Measurements from ENCODE around the gene CTXND2.
A peak's percentile ranks its signal among the peaks of the same experiment; 100 is the strongest.

The CTXND2 gene

DNA sequence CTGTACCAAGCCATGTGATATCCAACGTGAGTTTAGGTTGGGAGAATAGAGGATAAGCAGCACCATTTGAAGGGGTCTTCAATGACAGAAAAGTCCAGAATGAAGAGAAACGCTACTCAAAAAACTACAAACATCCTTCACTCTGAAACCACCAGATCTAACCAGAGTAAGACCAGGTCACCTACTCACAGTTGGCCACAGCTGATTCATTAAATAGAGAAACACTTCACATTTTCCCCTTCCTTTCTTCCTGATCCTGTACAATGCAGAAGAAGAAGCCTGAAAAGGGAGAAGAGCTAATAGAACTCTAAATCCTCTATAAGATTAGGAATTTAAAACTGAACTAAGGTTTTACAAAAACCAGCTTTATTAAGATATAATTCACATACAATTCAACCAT lies 19.9 kb downstream of the CTXND2 start:
- Histone ChIP-seq H3K18ac (ENCODE audit: low read length) (no peak overlapping the region), H3K27me3 (ENCODE audit: insufficient read depth, low read length, poor library complexity) (no peaks in the 10 kb centered on the region), H4K5ac (ENCODE audit: low read length) (no peak overlapping the region), H2BK5ac (ENCODE audit: low read length) (no peak overlapping the region), H3K4me2 (ENCODE audit: low read length) (no peak overlapping the region), H4K8ac (ENCODE audit: low read depth, low read length) (no peak overlapping the region), H3K36me3 (ENCODE audit: control insufficient read depth, insufficient read depth, low read length) (no peaks in the 10 kb centered on the region), H2BK15ac (replicated peaks; ENCODE audit: low read depth) (no peak overlapping the region), H3K79me2 (ENCODE audit: control insufficient read depth, insufficient read depth, low read length) (no peaks in the 10 kb centered on the region), H2AK5ac (ENCODE audit: low read length) (no peak overlapping the region), H3K56ac (ENCODE audit: low read length) (no peak overlapping the region), H3K79me1 (ENCODE audit: low read length) (no peaks in the 10 kb centered on the region), H3K4me3 (ENCODE audit: low read length) (no peak overlapping the region), H3K4ac (ENCODE audit: low read depth, low read length) (no peak overlapping the region), H3K27ac (ENCODE audit: low read depth, low read length) (no peak overlapping the region), H3K4me1 (ENCODE audit: control insufficient read depth, low read depth, low read length) (no peaks in the 10 kb centered on the region), H3K9ac (ENCODE audit: low read length) (no peak overlapping the region), H2BK120ac (ENCODE audit: low read depth, low read length) (no peak overlapping the region), H3K23ac (ENCODE audit: low read length) (no peak overlapping the region)
- no peak for DNase-seq
- no CpG with 5 or more reads among the region's 2 CpGs for WGBS (ENCODE audit: extremely low coverage, insufficient coverage, low lambda C conversion rate)

DNA sequence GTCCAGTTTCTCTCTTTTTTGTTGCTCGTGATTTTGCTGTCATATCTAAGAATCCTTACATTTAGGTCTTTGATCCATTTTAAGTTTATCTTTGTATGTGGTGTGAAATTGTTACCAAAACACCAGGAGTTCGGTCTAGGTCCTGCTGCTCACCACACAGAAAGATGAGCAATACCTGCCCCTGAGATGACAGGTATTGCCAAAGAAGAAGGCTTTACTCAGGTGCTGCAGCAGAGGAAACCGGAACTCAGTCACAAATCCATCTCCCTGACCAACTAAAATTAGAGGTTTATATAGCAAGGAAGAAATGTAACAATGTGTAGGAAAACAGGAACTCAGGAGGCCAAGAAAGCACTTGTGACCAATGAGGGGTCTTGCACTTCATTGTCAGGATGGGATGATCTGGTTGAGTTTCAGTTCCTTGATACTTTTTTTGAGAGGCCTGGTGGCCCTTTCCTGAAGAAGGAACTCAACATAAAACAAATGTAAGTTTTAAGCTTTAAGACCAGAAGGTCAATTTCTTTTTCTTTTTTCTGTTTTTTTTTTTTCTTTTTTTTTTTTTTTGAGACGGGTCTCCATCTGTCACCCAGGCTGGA lies 22.7 kb downstream of the CTXND2 start:
- H2AK5ac ChIP-seq (ENCODE audit: low read length), result no peak overlapping the region
- H4K8ac ChIP-seq (ENCODE audit: low read depth, low read length), result no peak overlapping the region
- H2BK120ac ChIP-seq (ENCODE audit: low read depth, low read length), result no peak overlapping the region
- no peak overlapping the region for H3K27ac ChIP-seq (ENCODE audit: low read depth, low read length)
- H3K18ac ChIP-seq (ENCODE audit: low read length), result no peak overlapping the region
- H3K4me1 ChIP-seq (ENCODE audit: control insufficient read depth, low read depth, low read length), result peaks cover 2% of the 10 kb centered on the region
- no peak overlapping the region for H2BK15ac ChIP-seq (replicated peaks; ENCODE audit: low read depth)
- no peaks in the 10 kb centered on the region for H3K79me2 ChIP-seq (ENCODE audit: control insufficient read depth, insufficient read depth, low read length)
- no peak overlapping the region for H3K4me2 ChIP-seq (ENCODE audit: low read length)
- H3K79me1 ChIP-seq (ENCODE audit: low read length), result no peaks in the 10 kb centered on the region
- no peak overlapping the region for H3K23ac ChIP-seq (ENCODE audit: low read length)
- no peaks in the 10 kb centered on the region for H3K36me3 ChIP-seq (ENCODE audit: control insufficient read depth, insufficient read depth, low read length)
- no peak for DNase-seq
- H3K4me3 ChIP-seq (ENCODE audit: low read length), result no peak overlapping the region
- H3K9ac ChIP-seq (ENCODE audit: low read length), result no peak overlapping the region
- no peak overlapping the region for H3K4ac ChIP-seq (ENCODE audit: low read depth, low read length)
- no CpG with 5 or more reads among the region's 4 CpGs for WGBS (ENCODE audit: extremely low coverage, insufficient coverage, low lambda C conversion rate)
- no peak overlapping the region for H3K56ac ChIP-seq (ENCODE audit: low read length)
- no peaks in the 10 kb centered on the region for H3K27me3 ChIP-seq (ENCODE audit: insufficient read depth, low read length, poor library complexity)
- no peak overlapping the region for H4K5ac ChIP-seq (ENCODE audit: low read length)
- no peak overlapping the region for H2BK5ac ChIP-seq (ENCODE audit: low read length)

DNA sequence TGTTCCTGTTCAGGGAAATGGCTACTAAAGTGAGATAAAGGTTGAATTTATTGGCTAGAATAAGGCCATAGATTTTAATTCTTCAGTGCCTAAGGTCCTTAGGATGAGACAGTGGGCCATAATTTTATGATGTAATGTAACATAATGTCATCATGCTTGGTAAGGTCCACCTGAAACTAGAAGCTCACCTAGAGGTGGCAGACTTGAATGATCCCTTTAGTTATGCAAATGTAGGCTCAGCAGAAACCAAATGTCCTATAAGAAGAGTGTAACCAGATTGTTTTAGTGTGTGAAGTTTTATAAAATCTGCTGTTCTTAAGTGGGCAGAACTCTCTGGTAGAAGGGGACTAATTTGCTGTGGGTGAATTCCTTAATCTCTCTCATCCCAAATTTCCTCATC lies 25.7 kb downstream of the CTXND2 start:
- no peak overlapping the region for H3K18ac ChIP-seq (ENCODE audit: low read length)
- no peak overlapping the region for H3K4ac ChIP-seq (ENCODE audit: low read depth, low read length)
- no peak overlapping the region for H3K4me2 ChIP-seq (ENCODE audit: low read length)
- no peak overlapping the region for H3K4me3 ChIP-seq (ENCODE audit: low read length)
- H3K4me1 ChIP-seq (ENCODE audit: control insufficient read depth, low read depth, low read length), result peaks cover 2% of the 10 kb centered on the region
- H3K79me2 ChIP-seq (ENCODE audit: control insufficient read depth, insufficient read depth, low read length), result no peaks in the 10 kb centered on the region
- H2BK15ac ChIP-seq (replicated peaks; ENCODE audit: low read depth), result no peak overlapping the region
- no peak overlapping the region for H2BK120ac ChIP-seq (ENCODE audit: low read depth, low read length)
- no peak overlapping the region for H2BK5ac ChIP-seq (ENCODE audit: low read length)
- no peaks in the 10 kb centered on the region for H3K79me1 ChIP-seq (ENCODE audit: low read length)
- H4K8ac ChIP-seq (ENCODE audit: low read depth, low read length), result no peak overlapping the region
- H3K9ac ChIP-seq (ENCODE audit: low read length), result no peak overlapping the region
- H3K56ac ChIP-seq (ENCODE audit: low read length), result no peak overlapping the region
- H2AK5ac ChIP-seq (ENCODE audit: low read length), result no peak overlapping the region
- no peak overlapping the region for H3K23ac ChIP-seq (ENCODE audit: low read length)
- no peaks in the 10 kb centered on the region for H3K36me3 ChIP-seq (ENCODE audit: control insufficient read depth, insufficient read depth, low read length)
- peak; percentile 14 for DNase-seq
- H3K27me3 ChIP-seq (ENCODE audit: insufficient read depth, low read length, poor library complexity), result no peaks in the 10 kb centered on the region
- H4K5ac ChIP-seq (ENCODE audit: low read length), result no peak overlapping the region
- H3K27ac ChIP-seq (ENCODE audit: low read depth, low read length), result no peak overlapping the region

DNA sequence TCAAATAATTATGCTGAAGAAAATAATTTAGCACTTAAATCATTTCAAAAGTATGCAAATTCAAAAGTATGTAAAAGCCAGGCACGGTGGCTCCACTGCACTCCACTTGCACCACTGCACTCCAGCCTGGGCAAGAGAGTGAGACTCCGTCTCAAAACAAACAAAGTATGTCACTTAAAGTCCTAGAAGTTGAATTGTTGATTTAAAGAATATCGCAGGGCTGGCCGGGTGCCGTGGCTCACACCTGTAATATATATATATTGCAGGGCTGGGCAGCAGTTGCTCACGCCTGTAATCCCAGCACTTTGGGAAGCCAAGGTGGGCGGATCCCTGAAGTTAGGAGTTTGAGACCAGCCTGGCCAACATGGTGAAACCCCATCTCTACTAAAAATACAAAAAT lies 30.5 kb downstream of the CTXND2 start:
- Histone ChIP-seq H3K4me1 (ENCODE audit: control insufficient read depth, low read depth, low read length) (peaks cover 2% of the 10 kb centered on the region), H2BK15ac (replicated peaks; ENCODE audit: low read depth) (no peak overlapping the region), H3K4ac (ENCODE audit: low read depth, low read length) (no peak overlapping the region), H4K5ac (ENCODE audit: low read length) (no peak overlapping the region), H3K79me1 (ENCODE audit: low read length) (no peaks in the 10 kb centered on the region), H3K36me3 (ENCODE audit: control insufficient read depth, insufficient read depth, low read length) (no peaks in the 10 kb centered on the region), H3K18ac (ENCODE audit: low read length) (no peak overlapping the region), H3K27ac (ENCODE audit: low read depth, low read length) (no peak overlapping the region), H3K9ac (ENCODE audit: low read length) (no peak overlapping the region), H3K27me3 (ENCODE audit: insufficient read depth, low read length, poor library complexity) (no peaks in the 10 kb centered on the region), H4K8ac (ENCODE audit: low read depth, low read length) (no peak overlapping the region), H3K79me2 (ENCODE audit: control insufficient read depth, insufficient read depth, low read length) (no peaks in the 10 kb centered on the region), H2AK5ac (ENCODE audit: low read length) (no peak overlapping the region), H2BK120ac (ENCODE audit: low read depth, low read length) (no peak overlapping the region), H2BK5ac (ENCODE audit: low read length) (no peak overlapping the region), H3K23ac (ENCODE audit: low read length) (no peak overlapping the region), H3K4me2 (ENCODE audit: low read length) (no peak overlapping the region), H3K56ac (ENCODE audit: low read length) (no peak overlapping the region), H3K4me3 (ENCODE audit: low read length) (no peak overlapping the region)
- WGBS (ENCODE audit: extremely low coverage, insufficient coverage, low lambda C conversion rate), result no CpG with 5 or more reads among the region's 7 CpGs
- DNase-seq, result no peak

DNA sequence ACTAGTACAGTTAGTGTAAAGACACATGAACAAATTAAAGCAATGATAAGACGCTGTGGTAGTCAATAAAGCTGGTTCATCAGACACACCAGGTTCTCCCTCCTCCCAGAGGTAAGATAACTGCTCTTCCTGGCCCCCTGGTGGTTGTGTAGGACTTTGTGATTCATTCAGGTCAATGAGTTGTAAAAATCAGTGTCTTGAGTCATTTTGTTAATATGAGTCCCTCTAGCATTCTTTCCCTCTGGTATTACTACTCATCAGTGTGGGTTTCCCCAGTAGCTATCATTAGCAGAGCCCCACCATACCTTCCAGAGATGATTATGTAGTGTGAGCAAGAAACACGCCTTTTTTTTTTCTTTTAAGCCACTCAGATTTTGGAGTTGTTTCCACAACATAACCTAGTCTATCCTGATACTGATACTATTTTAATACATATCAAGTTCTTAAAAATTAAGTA lies 35.6 kb downstream of the CTXND2 start:
- H3K56ac ChIP-seq (ENCODE audit: low read length), result no peak overlapping the region
- H3K18ac ChIP-seq (ENCODE audit: low read length), result no peak overlapping the region
- no peak overlapping the region for H3K4ac ChIP-seq (ENCODE audit: low read depth, low read length)
- H4K8ac ChIP-seq (ENCODE audit: low read depth, low read length), result no peak overlapping the region
- no peak overlapping the region for H2BK5ac ChIP-seq (ENCODE audit: low read length)
- no peaks in the 10 kb centered on the region for H3K27me3 ChIP-seq (ENCODE audit: insufficient read depth, low read length, poor library complexity)
- no peak overlapping the region for H3K9ac ChIP-seq (ENCODE audit: low read length)
- no peak overlapping the region for H2BK15ac ChIP-seq (replicated peaks; ENCODE audit: low read depth)
- no peaks in the 10 kb centered on the region for H3K4me1 ChIP-seq (ENCODE audit: control insufficient read depth, low read depth, low read length)
- peak; percentile 87 for DNase-seq
- H3K36me3 ChIP-seq (ENCODE audit: control insufficient read depth, insufficient read depth, low read length), result no peaks in the 10 kb centered on the region
- no peak overlapping the region for H2BK120ac ChIP-seq (ENCODE audit: low read depth, low read length)
- no peak overlapping the region for H2AK5ac ChIP-seq (ENCODE audit: low read length)
- no peak overlapping the region for H3K4me3 ChIP-seq (ENCODE audit: low read length)
- WGBS (ENCODE audit: extremely low coverage, insufficient coverage, low lambda C conversion rate), result no CpG with 5 or more reads among the region's 2 CpGs
- peaks cover under 1% of the 10 kb centered on the region for H3K79me1 ChIP-seq (ENCODE audit: low read length)
- no peak overlapping the region for H4K5ac ChIP-seq (ENCODE audit: low read length)
- no peak overlapping the region for H3K27ac ChIP-seq (ENCODE audit: low read depth, low read length)
- H3K4me2 ChIP-seq (ENCODE audit: low read length), result no peak overlapping the region
- no peak overlapping the region for H3K23ac ChIP-seq (ENCODE audit: low read length)
- H3K79me2 ChIP-seq (ENCODE audit: control insufficient read depth, insufficient read depth, low read length), result peaks cover 3% of the 10 kb centered on the region

DNA sequence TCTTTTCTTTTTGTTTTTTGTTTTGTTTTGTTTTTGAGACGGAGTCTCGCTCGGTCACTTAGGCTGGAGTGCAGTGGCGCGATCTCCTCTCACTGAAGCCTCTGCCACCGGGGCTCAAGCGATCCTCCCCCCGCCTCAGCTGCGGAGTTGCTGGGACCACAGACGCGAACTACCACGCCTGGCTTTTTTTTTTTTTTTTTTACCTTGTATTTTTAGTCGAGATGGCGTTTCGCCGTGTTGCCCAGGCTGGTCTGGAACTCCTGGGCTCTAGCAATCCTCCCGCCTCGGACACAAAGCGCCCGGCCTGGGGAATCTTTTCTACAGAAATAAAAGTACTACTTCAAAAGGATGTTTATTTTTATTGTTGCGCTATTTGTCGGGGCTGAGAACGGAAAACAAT lies 38.1 kb downstream of the CTXND2 start:
- H2BK15ac ChIP-seq (replicated peaks; ENCODE audit: low read depth), result no peak overlapping the region
- WGBS (ENCODE audit: extremely low coverage, insufficient coverage, low lambda C conversion rate), result no CpG with 5 or more reads among the region's 23 CpGs
- H3K9ac ChIP-seq (ENCODE audit: low read length), result no peak overlapping the region
- peaks cover 4% of the 10 kb centered on the region for H3K79me1 ChIP-seq (ENCODE audit: low read length)
- H2BK5ac ChIP-seq (ENCODE audit: low read length), result no peak overlapping the region
- H3K79me2 ChIP-seq (ENCODE audit: control insufficient read depth, insufficient read depth, low read length), result peaks cover 5% of the 10 kb centered on the region
- H3K4me3 ChIP-seq (ENCODE audit: low read length), result no peak overlapping the region
- H3K36me3 ChIP-seq (ENCODE audit: control insufficient read depth, insufficient read depth, low read length), result peaks cover 4% of the 10 kb centered on the region
- H3K4me1 ChIP-seq (ENCODE audit: control insufficient read depth, low read depth, low read length), result no peaks in the 10 kb centered on the region
- no peak overlapping the region for H3K56ac ChIP-seq (ENCODE audit: low read length)
- H3K4me2 ChIP-seq (ENCODE audit: low read length), result no peak overlapping the region
- DNase-seq, result peak; percentile 2
- no peak overlapping the region for H3K27ac ChIP-seq (ENCODE audit: low read depth, low read length)
- no peak overlapping the region for H3K18ac ChIP-seq (ENCODE audit: low read length)
- H2BK120ac ChIP-seq (ENCODE audit: low read depth, low read length), result no peak overlapping the region
- H4K8ac ChIP-seq (ENCODE audit: low read depth, low read length), result no peak overlapping the region
- H3K27me3 ChIP-seq (ENCODE audit: insufficient read depth, low read length, poor library complexity), result no peaks in the 10 kb centered on the region
- no peak overlapping the region for H2AK5ac ChIP-seq (ENCODE audit: low read length)
- no peak overlapping the region for H3K23ac ChIP-seq (ENCODE audit: low read length)
- H3K4ac ChIP-seq (ENCODE audit: low read depth, low read length), result peak overlapping the region; percentile 70
- no peak overlapping the region for H4K5ac ChIP-seq (ENCODE audit: low read length)
